Activated CD4-positive, alpha-beta T cell treated with anti-CD3 and anti-CD28 coated beads, Interleukin-2, amount 10 ng/mL, durations not matched to agents 7 days and 5 days (primary cell): ENCODE results near the gene MCF2L2. TPM values are rescaled to one million over a fixed set of nuclear protein-coding genes. Genes with fewer than 3 reads are reported as not detected.

Source experiments
- CTCF ChIA-PET: fragments of 350-600 bp; sonication (Branson Sonifier 250); formaldehyde crosslinking; loops from one replicate; lab custom pipeline; 2021; ENCODE audit warnings: antibody characterized with exemption; lab: Charles Lee
- POLR2A ChIA-PET: fragments of 350-600 bp; sonication (Branson Sonifier 250); formaldehyde crosslinking; loops from one replicate; lab custom pipeline; 2021; ENCODE audit warnings: antibody characterized with exemption; lab: Charles Lee
- DNase-seq: peaks from one replicate; pipeline ENCODE4 v3.0.0-alpha.2; 2020
- H3K27ac Mint-ChIP-seq: one replicate; pipeline ENCODE4 v1.8.0; 2021; ENCODE audit warnings: mild to moderate bottlenecking, moderate library complexity, mixed read lengths
- H3K27me3 Mint-ChIP-seq: one replicate; pipeline ENCODE4 v1.8.0; 2021; ENCODE audit warnings: mixed read lengths
- H3K36me3 Mint-ChIP-seq: one replicate; pipeline ENCODE4 v1.8.0; 2021; ENCODE audit warnings: low read depth, mixed read lengths
- H3K4me1 Mint-ChIP-seq: one replicate; pipeline ENCODE4 v1.8.0; 2021; ENCODE audit warnings: mixed read lengths
- H3K4me3 Mint-ChIP-seq: one replicate; pipeline ENCODE4 v1.8.0; 2021; ENCODE audit warnings: mild to moderate bottlenecking, moderate library complexity, mixed read lengths
- H3K9me3 Mint-ChIP-seq: one replicate; pipeline ENCODE4 v1.8.0; 2021; ENCODE audit warnings: mixed read lengths
- total RNA-seq, 2 experiments: library from RNA; stranded (reverse); gene quantifications; one replicate each; pipeline ENCODE4 v1.2.3, GENCODE V29; 2021

The MCF2L2 gene
- total RNA-seq, 2 experiments from 2014 or later = 3.6 to 5.4 TPM

GRCh38 chr3:183148056-183148455 lies 280.4 kb downstream of the MCF2L2 start:
- Mint-ChIP-seq H3K9me3 (no peaks in the 10 kb centered on the region), H3K4me1 (no peaks in the 10 kb centered on the region), H3K4me3 (no peak overlapping the region), H3K27ac (no peak overlapping the region), H3K27me3 (no peaks in the 10 kb centered on the region), H3K36me3 (peaks cover 23% of the 10 kb centered on the region)
- no peak for DNase-seq
- POLR2A ChIA-PET = no interaction called here
- CTCF ChIA-PET = no interaction called here

GRCh38 chr3:183144363-183144762 lies 284.1 kb downstream of the MCF2L2 start:
- Mint-ChIP-seq H3K27ac (no peak overlapping the region), H3K4me1 (no peaks in the 10 kb centered on the region), H3K9me3 (no peaks in the 10 kb centered on the region), H3K36me3 (peaks cover 15% of the 10 kb centered on the region), H3K27me3 (no peaks in the 10 kb centered on the region), H3K4me3 (no peak overlapping the region)
- CTCF ChIA-PET = interaction anchor here (2.0 kb wide), 1 partner anchor 22 kb away, joined by 6 read pairs; no protein-coding TSS in a partner anchor
- POLR2A ChIA-PET = no interaction called here
- no peak for DNase-seq

- CTCF ChIA-PET = interaction anchor here (1.4 kb wide), 1 partner anchor 18 kb away, joined by 4 read pairs; no protein-coding TSS in a partner anchor
- H3K4me1 Mint-ChIP-seq = no peaks in the 10 kb centered on the region
- no peak overlapping the region for H3K4me3 Mint-ChIP-seq
- H3K36me3 Mint-ChIP-seq = peaks cover 17% of the 10 kb centered on the region
- no peaks in the 10 kb centered on the region for H3K9me3 Mint-ChIP-seq
- no peak for DNase-seq
- POLR2A ChIA-PET = no interaction called here
- no peak overlapping the region for H3K27ac Mint-ChIP-seq
- no peaks in the 10 kb centered on the region for H3K27me3 Mint-ChIP-seq
Observed at GRCh38 chr3:183142199-183142598, 286.2 kb downstream of the MCF2L2 start.

GRCh38 chr3:183134844-183135243 lies 293.6 kb downstream of the MCF2L2 start:
- Mint-ChIP-seq H3K4me3 (no peak overlapping the region), H3K27ac (no peak overlapping the region), H3K36me3 (peaks cover 52% of the 10 kb centered on the region), H3K27me3 (no peaks in the 10 kb centered on the region), H3K4me1 (no peaks in the 10 kb centered on the region), H3K9me3 (peaks cover 4% of the 10 kb centered on the region)
- no peak for DNase-seq
- ChIA-PET POLR2A (no interaction called here), CTCF (interaction anchor here (1.9 kb wide), 1 partner anchor 10 kb away, joined by 5 read pairs; no protein-coding TSS in a partner anchor)

- Mint-ChIP-seq H3K27ac (no peak overlapping the region), H3K27me3 (no peaks in the 10 kb centered on the region), H3K9me3 (peaks cover 14% of the 10 kb centered on the region), H3K4me1 (no peaks in the 10 kb centered on the region), H3K36me3 (peaks cover 55% of the 10 kb centered on the region), H3K4me3 (no peak overlapping the region)
- CTCF ChIA-PET = no interaction called here
- POLR2A ChIA-PET = no interaction called here
- DNase-seq = no peak
Observed at GRCh38 chr3:183132409-183132808, 296.0 kb downstream of the MCF2L2 start.

- Mint-ChIP-seq H3K36me3 (peaks cover 55% of the 10 kb centered on the region), H3K27me3 (no peaks in the 10 kb centered on the region), H3K9me3 (peaks cover 14% of the 10 kb centered on the region), H3K4me1 (no peaks in the 10 kb centered on the region), H3K4me3 (no peak overlapping the region), H3K27ac (no peak overlapping the region)
- CTCF ChIA-PET = no interaction called here
- POLR2A ChIA-PET = no interaction called here
- DNase-seq = no peak
Observed at GRCh38 chr3:183131735-183132134, 296.7 kb downstream of the MCF2L2 start.

GRCh38 chr3:183131186-183131725 lies 297.2 kb downstream of the MCF2L2 start:
- H3K36me3 Mint-ChIP-seq = peaks cover 55% of the 10 kb centered on the region

GRCh38 chr3:183129243-183129642 lies 299.2 kb downstream of the MCF2L2 start:
- Mint-ChIP-seq H3K4me3 (no peak overlapping the region), H3K36me3 (peaks cover 44% of the 10 kb centered on the region), H3K9me3 (peaks cover 14% of the 10 kb centered on the region), H3K27me3 (no peaks in the 10 kb centered on the region), H3K27ac (no peak overlapping the region), H3K4me1 (no peaks in the 10 kb centered on the region)
- DNase-seq = no peak
- ChIA-PET CTCF (no interaction called here), POLR2A (no interaction called here)

More at GRCh38 chr3:183131186-183131725, 297.2 kb downstream of the MCF2L2 start:
- H3K27me3 Mint-ChIP-seq = no peaks in the 10 kb centered on the region
- ChIA-PET POLR2A (no interaction called here), CTCF (no interaction called here)
- H3K4me1 Mint-ChIP-seq = no peaks in the 10 kb centered on the region
- DNase-seq = no peak
- peaks cover 14% of the 10 kb centered on the region for H3K9me3 Mint-ChIP-seq
- no peak overlapping the region for H3K4me3 Mint-ChIP-seq
- no peak overlapping the region for H3K27ac Mint-ChIP-seq

GRCh38 chr3:183128709-183129108 lies 299.7 kb downstream of the MCF2L2 start:
- H3K27me3 Mint-ChIP-seq = no peaks in the 10 kb centered on the region
- no peak for DNase-seq
- no peak overlapping the region for H3K27ac Mint-ChIP-seq
- no peak overlapping the region for H3K4me3 Mint-ChIP-seq
- peaks cover 14% of the 10 kb centered on the region for H3K9me3 Mint-ChIP-seq
- no peaks in the 10 kb centered on the region for H3K4me1 Mint-ChIP-seq
- POLR2A ChIA-PET = no interaction called here
- H3K36me3 Mint-ChIP-seq = peaks cover 39% of the 10 kb centered on the region
- CTCF ChIA-PET = interaction anchor here (0.6 kb wide), 1 partner anchor 1260 kb away, joined by 3 read pairs; no protein-coding TSS in a partner anchor

Other genes with a start within 250 kb of the MCF2L2 start
- gene B3GNT5, start 175.4 kb downstream of the MCF2L2 start, total RNA-seq = under 1 TPM; 0.67 to 0.71 TPM
- gene KLHL6, start 127.1 kb upstream of the MCF2L2 start, total RNA-seq = 10 to 100 TPM; 40.4 to 41.2 TPM
- gene KLHL24, start 207.0 kb upstream of the MCF2L2 start, total RNA-seq = 10 to 100 TPM; 19.2 to 19.6 TPM